ENCODE results near the gene DAB2. TPM values are rescaled to one million over a fixed set of nuclear protein-coding genes. Genes with fewer than 3 reads are reported as not detected.
"Not testable (repeated sequence)": the region's sequence is repeated elsewhere in the genome, so short reads cannot be mapped to it uniquely, and the experiment has no call there.

The DAB2 gene
- total and polyA plus RNA-seq, 4 donors = 21.9 to 255 (median 77.6) TPM

DNA sequence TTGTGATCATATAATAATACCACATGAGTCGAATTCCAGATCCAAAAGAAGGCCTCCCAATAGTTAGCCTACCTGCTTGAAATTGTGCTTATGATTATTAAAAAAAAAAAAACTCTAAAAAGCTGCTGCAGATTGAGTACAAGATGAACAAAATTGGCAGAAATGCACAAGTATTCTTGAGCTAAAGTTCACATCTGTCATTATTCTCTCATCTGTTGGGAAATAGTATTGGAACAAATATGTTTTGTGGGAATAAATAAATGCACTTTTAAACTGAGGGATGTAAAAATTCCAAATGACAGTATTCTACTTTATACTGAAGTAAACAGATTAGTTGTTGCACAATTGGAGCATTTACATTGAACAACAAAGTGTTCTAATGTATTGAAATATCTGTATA is 15.7 kb downstream of the DAB2 start:
- WGBS, 2 donors = 93 to 95% methylated on average over 1 of the region's 1 CpG

GRCh38 chr5:39405083-39405843 is 19.5 kb downstream of the DAB2 start:
- no peaks in the 10 kb centered on the region for H3K9me3 ChIP-seq (ENCODE audit: control insufficient read depth, low read length)
- 55 to 71% methylated on average over 5 of the region's 5 CpGs for WGBS, 2 donors
- no peaks in the 10 kb centered on the region for H3K27me3 ChIP-seq (ENCODE audit: control insufficient read depth in 1 of 2, insufficient read depth in 2 of 2, low read length in 1 of 2)
- no peak overlapping the region for H3K4me3 ChIP-seq (ENCODE audit: low read length in 2 of 2)
- H3K4me1 ChIP-seq (ENCODE audit: control insufficient read depth in 1 of 2, insufficient read depth in 2 of 2, low read length in 2 of 2) = no peaks in the 10 kb centered on the region
- no peak for DNase-seq
- intact Hi-C loops (cut with DNase I) = no loop called here
- ATAC-seq (ENCODE audit: low FRiP score) = no peak
- H3K36me3 ChIP-seq (ENCODE audit: control insufficient read depth in 1 of 2, insufficient read depth in 2 of 2, low read length in 1 of 2) = no peaks in the 10 kb centered on the region
- H3K27ac ChIP-seq (ENCODE audit: low read depth in 1 of 2, low read length in 2 of 2) = no peak overlapping the region

More for the DNA sequence above, 15.7 kb downstream of the DAB2 start:
- Histone ChIP-seq H3K4me1 (ENCODE audit: control insufficient read depth in 1 of 2, insufficient read depth in 2 of 2, low read length in 2 of 2) (peaks cover 2 to 11% of the 10 kb centered on the region in 2 donors), H3K4me3 (ENCODE audit: low read length in 2 of 2) (no peak overlapping the region), H3K27ac (ENCODE audit: low read depth in 1 of 2, low read length in 2 of 2) (no peak overlapping the region), H3K27me3 (ENCODE audit: control insufficient read depth in 1 of 2, insufficient read depth in 2 of 2, low read length in 1 of 2) (no peaks in the 10 kb centered on the region), H3K36me3 (ENCODE audit: control insufficient read depth in 1 of 2, insufficient read depth in 2 of 2, low read length in 1 of 2) (no peaks in the 10 kb centered on the region), H3K9me3 (ENCODE audit: control insufficient read depth, low read length) (no peaks in the 10 kb centered on the region)
- DNase-seq (no peak), ATAC-seq (ENCODE audit: low FRiP score) (no peak)
- intact Hi-C loops (cut with DNase I) = no loop called here

- DNase-seq; intact Hi-C loops (cut with DNase I); H3K4me3 ChIP-seq (ENCODE audit: low read length in 2 of 2); H3K9me3 ChIP-seq (ENCODE audit: control insufficient read depth, low read length); ATAC-seq (ENCODE audit: low FRiP score); H3K36me3 ChIP-seq (ENCODE audit: control insufficient read depth in 1 of 2, insufficient read depth in 2 of 2, low read length in 1 of 2); H3K4me1 ChIP-seq (ENCODE audit: control insufficient read depth in 1 of 2, insufficient read depth in 2 of 2, low read length in 2 of 2); H3K27ac ChIP-seq (ENCODE audit: low read depth in 1 of 2, low read length in 2 of 2); H3K27me3 ChIP-seq (ENCODE audit: control insufficient read depth in 1 of 2, insufficient read depth in 2 of 2, low read length in 1 of 2): not testable (repeated sequence)
- 79 to 89% methylated on average over 3 of the region's 3 CpGs for WGBS, 2 donors
Measured at GRCh38 chr5:39403761-39404160, 21.0 kb downstream of the DAB2 start.

- H3K4me1 ChIP-seq (ENCODE audit: control insufficient read depth in 1 of 2, insufficient read depth in 2 of 2, low read length in 2 of 2) = not testable (repeated sequence)
Measured at GRCh38 chr5:39402140-39402539, 22.6 kb downstream of the DAB2 start.

DNA sequence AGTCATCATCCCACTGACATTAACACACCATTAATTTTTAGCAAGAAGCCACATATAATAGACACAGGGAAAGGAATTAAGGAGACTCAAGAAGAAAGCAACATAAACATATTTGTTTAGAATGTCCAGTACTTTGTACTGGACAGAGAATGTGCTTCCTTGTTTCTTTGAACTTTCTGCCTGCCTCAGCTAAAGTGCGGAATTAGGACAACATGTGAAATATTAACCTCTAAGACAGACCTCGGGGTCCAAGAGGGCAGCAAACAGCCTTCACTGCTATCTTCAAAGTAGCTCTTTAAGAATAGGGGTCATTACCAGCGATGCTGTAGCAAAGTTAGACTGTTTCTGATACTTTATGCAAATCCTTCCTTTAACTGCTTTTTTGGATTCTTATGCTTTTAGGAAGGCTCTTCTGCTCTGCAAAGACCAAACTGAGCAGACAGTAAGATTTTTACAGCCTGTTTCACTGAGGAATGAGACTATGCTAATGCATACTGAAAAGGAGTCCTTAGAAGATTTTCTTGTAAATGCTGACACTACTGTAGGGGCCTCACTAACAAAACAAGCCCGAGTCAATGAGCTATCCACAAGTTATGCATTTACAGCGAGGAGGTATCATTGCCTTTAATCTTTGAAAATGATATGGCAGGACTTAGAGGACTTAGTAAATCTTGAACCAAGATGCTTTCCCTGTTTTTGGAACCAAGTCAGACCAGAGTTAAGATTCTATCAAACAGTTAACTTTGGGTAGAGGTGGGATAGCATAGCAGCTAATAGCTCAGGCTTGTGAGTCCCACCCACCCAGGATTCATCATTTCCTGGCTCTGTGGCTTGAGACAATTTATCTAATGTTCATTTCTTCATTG is 23.8 kb downstream of the DAB2 start:
- WGBS, 2 donors = 79 to 80% methylated on average over 5 of the region's 5 CpGs
- Histone ChIP-seq H3K27me3 (ENCODE audit: control insufficient read depth in 1 of 2, insufficient read depth in 2 of 2, low read length in 1 of 2) (no peaks in the 10 kb centered on the region), H3K4me3 (ENCODE audit: low read length in 2 of 2) (no peak overlapping the region), H3K9me3 (ENCODE audit: control insufficient read depth, low read length) (no peaks in the 10 kb centered on the region), H3K36me3 (ENCODE audit: control insufficient read depth in 1 of 2, insufficient read depth in 2 of 2, low read length in 1 of 2) (no peaks in the 10 kb centered on the region), H3K4me1 (ENCODE audit: control insufficient read depth in 1 of 2, insufficient read depth in 2 of 2, low read length in 2 of 2) (peaks cover 0 to 10% of the 10 kb centered on the region in 2 donors), H3K27ac (ENCODE audit: low read depth in 1 of 2, low read length in 2 of 2) (peak overlapping the region; percentile 4 to 51)
- ATAC-seq (ENCODE audit: low FRiP score) (no peak), DNase-seq (no peak)
- intact Hi-C loops (cut with DNase I) = no loop called here

More at GRCh38 chr5:39402140-39402539, 22.6 kb downstream of the DAB2 start:
- ATAC-seq (ENCODE audit: low FRiP score); H3K9me3 ChIP-seq (ENCODE audit: control insufficient read depth, low read length); H3K36me3 ChIP-seq (ENCODE audit: control insufficient read depth in 1 of 2, insufficient read depth in 2 of 2, low read length in 1 of 2); H3K4me3 ChIP-seq (ENCODE audit: low read length in 2 of 2); H3K27ac ChIP-seq (ENCODE audit: low read depth in 1 of 2, low read length in 2 of 2); H3K27me3 ChIP-seq (ENCODE audit: control insufficient read depth in 1 of 2, insufficient read depth in 2 of 2, low read length in 1 of 2); intact Hi-C loops (cut with DNase I); DNase-seq: not testable (repeated sequence)

- 21 to 38% methylated on average over 1 of the region's 1 CpG for WGBS, 2 donors
- H3K4me3 ChIP-seq (ENCODE audit: low read length in 2 of 2) = no peak overlapping the region
- peak overlapping the region; percentile 28 to 67 for H3K27ac ChIP-seq (ENCODE audit: low read depth in 1 of 2, low read length in 2 of 2)
- ATAC-seq (ENCODE audit: low FRiP score) (peak; percentile 89), DNase-seq (no peak)
- H3K27me3 ChIP-seq (ENCODE audit: control insufficient read depth in 1 of 2, insufficient read depth in 2 of 2, low read length in 1 of 2) = no peaks in the 10 kb centered on the region
- H3K36me3 ChIP-seq (ENCODE audit: control insufficient read depth in 1 of 2, insufficient read depth in 2 of 2, low read length in 1 of 2) = no peaks in the 10 kb centered on the region
- peaks cover 0 to 10% of the 10 kb centered on the region in 2 donors for H3K4me1 ChIP-seq (ENCODE audit: control insufficient read depth in 1 of 2, insufficient read depth in 2 of 2, low read length in 2 of 2)
- intact Hi-C loops (cut with DNase I) = loop anchor here in 1 of 2 donors (1.0 kb wide), 1 partner anchor 22 kb away; no protein-coding TSS in a partner anchor
- H3K9me3 ChIP-seq (ENCODE audit: control insufficient read depth, low read length) = no peaks in the 10 kb centered on the region
Measured at GRCh38 chr5:39399135-39400036, 25.4 kb downstream of the DAB2 start.

DNA sequence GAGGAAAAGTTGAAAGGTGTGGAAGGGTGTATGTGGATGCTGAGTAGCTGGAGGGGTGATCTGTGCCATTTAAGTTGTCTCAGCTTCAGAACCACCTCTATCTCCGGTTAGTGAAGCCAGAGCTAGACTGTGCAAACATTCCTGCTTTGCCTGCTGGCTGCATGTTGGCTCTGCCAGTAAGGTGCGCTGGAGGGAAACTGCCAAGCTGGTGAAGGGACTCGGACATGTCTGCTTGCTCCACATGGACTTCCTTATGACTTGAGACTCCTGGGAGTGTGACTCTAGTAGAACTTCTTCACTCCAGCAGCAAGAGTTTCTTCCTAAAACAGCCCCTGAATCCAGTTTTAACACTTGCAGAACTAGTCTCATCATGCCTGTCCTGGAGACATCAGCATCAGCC is 27.9 kb downstream of the DAB2 start:
- Histone ChIP-seq H3K4me3 (ENCODE audit: low read length in 2 of 2) (no peak overlapping the region), H3K27ac (ENCODE audit: low read depth in 1 of 2, low read length in 2 of 2) (no peak overlapping the region), H3K9me3 (ENCODE audit: control insufficient read depth, low read length) (no peaks in the 10 kb centered on the region), H3K4me1 (ENCODE audit: control insufficient read depth in 1 of 2, insufficient read depth in 2 of 2, low read length in 2 of 2) (peaks cover 0 to 10% of the 10 kb centered on the region in 2 donors), H3K36me3 (ENCODE audit: control insufficient read depth in 1 of 2, insufficient read depth in 2 of 2, low read length in 1 of 2) (no peaks in the 10 kb centered on the region), H3K27me3 (ENCODE audit: control insufficient read depth in 1 of 2, insufficient read depth in 2 of 2, low read length in 1 of 2) (no peaks in the 10 kb centered on the region)
- ATAC-seq (ENCODE audit: low FRiP score) (no peak), DNase-seq (no peak)
- intact Hi-C loops (cut with DNase I) = no loop called here
- 82 to 93% methylated on average over 3 of the region's 3 CpGs for WGBS, 2 donors

DNA sequence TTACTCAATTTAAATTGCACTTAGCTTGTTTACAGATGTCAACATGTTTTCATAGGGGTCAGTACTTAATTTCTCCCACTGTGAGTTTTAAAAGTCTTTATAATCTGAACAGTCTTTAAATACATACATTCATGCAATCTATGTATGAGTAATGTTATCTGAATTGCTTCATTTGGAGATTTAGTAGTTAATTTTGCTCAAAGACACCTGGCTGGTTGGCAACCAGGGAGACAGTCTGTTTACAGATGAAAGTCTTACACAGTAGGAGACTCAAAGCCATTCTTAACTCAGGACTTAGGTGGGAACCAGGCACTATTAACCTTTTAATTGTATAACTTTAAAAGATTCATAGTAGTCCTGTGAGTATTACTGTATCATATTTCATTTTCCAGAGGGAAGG is 29.3 kb downstream of the DAB2 start:
- H3K27ac ChIP-seq (ENCODE audit: low read depth in 1 of 2, low read length in 2 of 2) = no peak overlapping the region
- no peak overlapping the region for H3K4me3 ChIP-seq (ENCODE audit: low read length in 2 of 2)
- ATAC-seq (ENCODE audit: low FRiP score) (no peak), DNase-seq (no peak)
- H3K9me3 ChIP-seq (ENCODE audit: control insufficient read depth, low read length) = no peaks in the 10 kb centered on the region
- peaks cover 0 to 3% of the 10 kb centered on the region in 2 donors for H3K36me3 ChIP-seq (ENCODE audit: control insufficient read depth in 1 of 2, insufficient read depth in 2 of 2, low read length in 1 of 2)
- H3K27me3 ChIP-seq (ENCODE audit: control insufficient read depth in 1 of 2, insufficient read depth in 2 of 2, low read length in 1 of 2) = no peaks in the 10 kb centered on the region
- intact Hi-C loops (cut with DNase I) = no loop called here
- peaks cover 0 to 10% of the 10 kb centered on the region in 2 donors for H3K4me1 ChIP-seq (ENCODE audit: control insufficient read depth in 1 of 2, insufficient read depth in 2 of 2, low read length in 2 of 2)
